HG03060 (cell line): ENCODE data around the gene IL17REL.

Experiments
- ATAC-seq: cut with Tn5 transposase; IDR thresholded peaks from one replicate; pipeline ENCODE4 v1.9.1; 2021; ENCODE audit warnings: low read depth, moderate number of reproducible peaks; ENCODE audit not compliant: unreplicated experiment

IL17REL gene

DNA sequence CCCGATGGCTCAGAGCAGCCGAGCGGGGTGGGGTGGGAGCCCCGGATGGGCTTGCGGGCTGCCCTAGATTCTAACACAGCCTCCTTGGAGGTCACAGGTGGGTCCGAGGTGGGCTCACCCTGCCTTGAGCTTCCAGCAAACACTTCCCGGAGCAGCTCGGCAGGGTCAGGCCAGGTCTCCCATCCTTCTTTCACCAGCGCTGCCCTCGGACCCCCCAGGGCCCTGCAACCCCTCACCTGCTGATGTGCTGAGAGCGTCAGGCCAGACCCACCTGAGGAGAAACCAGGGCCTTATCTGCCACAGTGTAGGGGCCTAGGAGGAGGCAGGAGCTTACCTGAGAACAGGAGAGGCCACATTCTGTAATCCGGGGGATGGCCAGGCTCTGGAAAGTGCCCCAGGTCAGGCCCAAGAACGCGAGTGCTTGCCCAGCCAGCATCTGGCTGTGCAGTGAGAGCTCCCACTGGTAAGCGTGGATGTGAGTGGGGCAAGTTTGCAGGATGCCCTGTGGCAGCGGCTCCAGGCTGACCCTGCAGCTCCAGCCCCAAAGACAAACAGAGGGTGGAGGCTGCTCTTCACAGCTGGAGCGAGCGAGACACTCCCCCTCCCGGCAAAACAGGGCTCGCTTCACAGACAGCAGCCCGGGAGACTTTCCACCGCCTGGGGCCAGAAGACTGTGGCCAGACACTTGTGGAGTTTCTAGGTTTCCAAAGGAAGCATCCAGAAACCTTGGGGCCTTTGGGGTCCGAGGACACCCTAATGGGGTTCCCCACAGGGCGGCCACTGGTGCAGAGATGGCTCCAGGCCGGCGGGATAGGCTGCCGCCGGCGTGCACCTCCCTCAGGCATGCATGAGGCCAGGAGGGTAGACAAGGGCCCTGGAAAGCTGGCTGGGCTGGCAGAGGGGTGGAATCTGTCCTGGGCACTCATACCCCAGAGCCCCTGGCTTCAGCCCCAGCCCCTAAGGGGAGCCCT is at the start of gene IL17REL:
IL17REL (minus strand) TSS at position 555 of the 971 bp plus-strand sequence; CDS start at position 436, 119 bp downstream.
- ATAC-seq, result no peak

DNA sequence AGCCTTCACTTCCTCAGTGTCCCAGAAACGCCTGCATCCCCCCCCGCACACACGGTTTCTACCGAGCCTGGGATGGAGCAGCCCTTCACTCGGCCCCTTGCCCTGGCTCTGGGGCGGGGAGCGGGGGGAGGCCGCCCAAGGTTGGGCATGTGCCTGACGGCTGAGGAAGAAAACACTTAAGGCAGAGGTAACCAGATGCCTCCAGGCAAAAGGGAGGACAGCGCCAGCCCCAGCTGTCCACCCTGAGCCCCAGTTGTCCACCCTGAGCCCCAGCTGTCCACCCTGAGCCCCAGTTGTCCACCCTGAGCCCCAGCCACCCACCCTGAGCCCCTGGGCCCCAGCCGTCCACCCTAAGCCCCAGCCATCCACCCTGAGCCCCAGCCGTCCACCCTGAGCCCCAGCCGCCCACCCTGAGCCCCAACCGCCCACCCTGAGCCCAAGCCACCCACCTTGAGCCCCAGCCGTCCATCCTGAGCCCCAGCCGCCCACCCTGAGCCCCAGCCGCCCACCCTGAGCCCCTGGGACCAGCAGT is 49.3 kb upstream of the IL17REL start:
- ATAC-seq, result no peak

DNA sequence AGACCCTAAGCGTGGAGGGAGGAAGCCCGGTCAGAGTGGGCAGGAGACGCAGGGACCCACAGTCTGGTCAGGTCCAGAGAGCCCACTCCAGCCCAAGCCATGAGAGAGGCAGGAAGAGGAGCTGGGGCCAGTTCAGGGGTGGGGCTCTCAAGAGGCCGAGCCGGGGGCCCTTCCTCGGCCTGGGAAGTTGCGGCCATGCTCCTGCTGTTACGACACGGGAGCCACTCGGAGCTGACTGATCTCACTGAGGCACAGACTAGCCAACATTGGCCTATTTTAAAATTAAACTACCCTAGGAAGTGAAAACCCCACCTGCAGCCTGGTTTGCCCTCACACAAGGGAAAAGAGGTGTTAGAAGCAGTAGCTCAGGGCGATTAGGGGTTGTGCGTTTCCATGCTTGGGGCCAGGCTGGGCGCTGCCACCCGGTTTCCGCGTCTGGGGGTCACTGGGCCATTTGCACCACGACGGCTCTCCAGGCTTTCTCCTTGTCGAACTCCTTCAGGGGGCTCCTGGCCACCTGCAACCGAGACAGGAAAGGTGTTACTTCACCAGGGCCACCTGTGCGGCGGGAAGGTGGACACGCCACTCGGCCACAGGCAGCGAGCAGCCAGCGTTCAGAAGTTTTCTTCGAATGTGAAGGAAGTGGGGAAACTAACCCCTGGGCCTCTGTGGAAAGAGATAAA is 48.7 kb upstream of the IL17REL start:
- ATAC-seq, result no peak

DNA sequence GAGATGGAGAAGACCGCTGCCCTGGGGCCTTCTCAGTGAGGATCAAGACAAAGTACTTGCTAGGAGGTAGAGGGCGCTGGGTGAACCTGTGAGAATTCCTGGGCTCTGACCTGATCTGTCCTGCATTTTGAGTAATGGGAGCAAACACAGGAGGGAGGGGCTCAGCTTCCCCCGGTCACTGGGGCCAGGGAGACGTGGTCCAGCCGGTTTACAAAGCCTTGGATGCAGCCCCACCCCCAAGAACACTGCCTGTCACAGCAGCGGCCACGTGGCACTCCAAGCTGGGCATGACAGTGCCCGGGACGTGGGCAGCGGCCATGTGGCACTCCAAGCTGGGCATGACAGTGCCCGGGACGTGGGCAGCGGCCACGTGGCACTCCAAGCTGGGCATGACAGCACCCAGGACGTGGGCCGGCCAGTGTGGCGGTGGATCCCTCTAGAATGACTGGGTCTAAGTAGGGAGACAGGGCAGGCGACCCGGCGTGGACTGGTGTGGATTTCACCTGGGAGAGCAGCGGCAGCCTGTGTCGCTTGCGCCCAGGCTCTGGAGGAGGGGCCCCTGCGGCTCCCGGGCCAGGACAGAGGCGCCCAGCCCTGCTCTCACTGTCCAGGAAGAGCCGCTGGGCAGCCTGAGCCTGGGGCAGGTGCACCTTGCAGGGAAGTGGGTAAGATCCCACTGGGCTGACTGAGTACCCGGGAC is 48.0 kb upstream of the IL17REL start:
- no peak for ATAC-seq

DNA sequence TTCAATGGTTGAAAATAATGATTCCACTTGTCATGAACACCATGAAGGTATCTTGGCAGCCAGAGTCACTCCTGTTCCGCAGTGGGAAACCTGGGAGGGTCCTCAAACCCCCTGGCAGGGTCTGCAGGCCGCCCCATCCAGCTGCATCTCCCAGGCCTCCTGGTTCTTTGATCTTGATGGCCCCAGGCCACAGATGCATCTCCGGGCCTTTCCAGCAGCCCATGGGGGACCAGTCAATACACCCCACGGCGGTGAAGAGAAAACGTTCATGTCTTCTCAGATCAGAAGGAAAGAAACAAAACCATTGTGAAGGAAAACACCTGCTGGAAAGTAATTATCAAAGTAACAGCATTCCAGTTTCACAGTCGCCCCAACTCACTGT is 47.3 kb upstream of the IL17REL start:
- no peak for ATAC-seq

DNA sequence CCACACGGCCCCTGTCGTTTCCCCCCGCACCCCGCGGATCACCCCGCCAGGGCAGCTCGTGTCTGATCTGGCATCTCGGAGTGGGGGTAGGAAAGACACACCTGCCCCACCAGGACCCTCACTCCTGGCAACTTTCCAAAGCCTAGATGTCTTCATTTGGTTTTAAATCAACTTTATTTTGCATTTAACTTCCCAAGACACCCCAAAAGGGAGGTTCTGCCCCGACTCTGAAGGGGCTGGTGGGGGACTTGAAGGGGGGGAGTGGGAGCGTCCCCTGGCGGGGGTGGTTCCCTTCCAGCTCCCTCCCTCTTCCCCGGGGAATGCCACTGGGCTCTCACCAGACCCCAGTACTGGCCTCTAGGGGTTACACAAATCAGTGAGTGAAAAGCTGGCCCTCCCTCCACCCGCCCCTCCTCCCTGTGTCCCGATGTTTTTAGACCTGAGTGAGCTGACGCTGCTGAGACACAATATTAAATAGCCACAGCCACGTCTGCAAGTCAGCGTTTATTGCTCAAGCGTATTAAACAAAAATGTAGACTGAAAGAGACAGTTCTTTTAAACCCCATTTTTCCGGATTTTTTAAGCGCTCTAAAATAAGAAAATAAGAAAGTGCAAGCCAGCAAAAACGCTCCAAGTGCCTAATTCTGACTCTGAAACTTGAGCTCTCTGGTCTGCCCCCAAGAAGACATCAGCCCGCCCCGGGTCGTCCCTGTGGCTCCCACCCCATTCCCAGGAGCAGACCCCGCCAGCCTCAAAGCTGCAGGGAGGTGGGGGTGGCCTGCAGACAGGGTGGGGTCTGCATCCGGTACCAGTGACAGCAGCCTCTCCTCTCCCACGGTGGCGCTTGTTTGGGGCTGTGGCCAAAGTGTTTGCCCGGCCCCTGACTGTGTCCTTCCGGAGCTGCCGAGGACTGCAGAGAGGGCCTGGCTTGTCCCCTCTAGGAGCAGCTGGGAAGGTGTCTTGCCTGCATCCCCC is 46.6 kb upstream of the IL17REL start:
- ATAC-seq, result no peak

DNA sequence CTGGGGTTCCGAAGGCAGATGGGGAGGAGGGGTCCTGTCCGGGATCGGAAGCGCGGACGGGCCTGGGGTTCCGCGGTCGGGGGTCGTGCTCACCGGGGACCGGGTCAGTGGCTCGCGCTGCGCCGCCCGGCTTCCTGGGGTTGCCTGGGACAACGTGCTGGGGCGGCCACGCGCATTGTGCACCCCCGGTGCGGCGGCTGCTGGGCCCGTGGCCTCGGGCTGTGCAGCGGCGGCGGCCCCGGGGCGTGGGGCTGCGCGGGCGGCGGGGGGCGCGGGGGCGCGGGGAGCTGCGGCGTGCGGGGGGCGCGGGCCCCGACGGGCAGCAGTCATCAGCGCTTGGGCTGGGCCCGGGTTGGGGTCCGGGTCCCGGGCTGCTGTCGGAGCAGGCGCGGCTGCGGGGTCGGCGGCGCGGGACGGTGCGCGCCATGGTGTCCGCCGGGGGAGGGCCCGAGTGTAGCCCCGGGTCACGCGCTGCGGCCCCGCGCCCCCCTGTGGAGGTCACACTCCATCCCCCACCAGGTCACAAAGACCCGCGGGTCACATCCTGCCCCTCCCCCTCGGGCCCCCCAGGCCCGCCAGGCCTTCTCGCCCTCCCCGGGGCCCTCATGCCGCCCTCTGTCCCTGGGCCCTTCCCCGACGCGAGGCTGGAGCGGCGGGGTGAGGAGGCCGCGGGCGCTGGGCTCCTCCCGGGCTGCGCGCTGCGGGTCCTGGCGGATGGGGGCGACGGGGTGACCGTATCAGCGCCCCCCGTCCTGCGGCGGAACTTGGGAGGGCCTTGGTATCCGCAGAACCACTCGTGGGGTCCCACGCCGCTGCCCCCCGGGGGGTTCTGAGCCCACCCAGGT is 45.7 kb upstream of the IL17REL start, which contains the start of gene TTLL8:
TTLL8 (minus strand) TSS at position 238 of the 845 bp plus-strand sequence.
- ATAC-seq, result no peak

DNA sequence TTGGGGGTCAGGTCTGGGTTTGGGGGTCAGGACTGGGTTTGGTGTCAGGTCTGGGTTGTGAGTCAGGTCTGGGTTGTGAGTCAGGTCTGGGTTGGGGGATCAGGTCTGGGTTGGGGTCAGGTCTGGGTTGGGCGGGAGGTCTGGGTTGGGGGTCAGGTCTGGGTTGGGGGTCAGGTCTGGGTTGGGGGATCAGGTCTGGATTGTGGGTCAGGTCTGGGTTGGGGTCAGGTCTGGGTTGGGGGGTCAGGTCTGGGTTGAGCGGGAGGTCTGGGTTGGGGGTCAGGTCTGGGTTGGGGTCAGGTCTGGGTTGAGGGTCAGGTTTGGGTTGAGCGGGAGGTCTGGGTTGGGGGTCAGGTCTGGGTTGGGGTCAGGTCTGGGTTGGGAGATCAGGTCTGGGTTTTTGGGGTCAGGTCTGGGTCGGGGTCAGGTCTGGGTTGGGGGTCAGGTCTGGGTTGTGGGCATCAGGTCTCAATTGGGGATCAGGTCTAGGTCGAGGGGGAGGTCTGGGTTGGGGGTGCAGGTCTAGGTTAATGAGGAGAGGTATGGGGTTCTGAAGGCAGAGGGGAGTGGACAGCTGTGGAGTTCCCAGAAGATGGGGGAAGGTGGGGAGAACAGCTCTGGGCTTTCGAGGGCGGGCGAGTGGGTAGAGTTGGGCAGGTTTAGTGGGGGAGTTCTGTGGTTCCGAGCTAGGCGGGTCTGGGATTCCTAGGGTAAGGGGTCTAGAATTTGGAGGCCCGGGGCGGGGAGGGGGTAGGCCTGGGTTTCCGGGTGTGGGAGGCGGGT is 44.9 kb upstream of the IL17REL start:
- ATAC-seq, result no peak

DNA sequence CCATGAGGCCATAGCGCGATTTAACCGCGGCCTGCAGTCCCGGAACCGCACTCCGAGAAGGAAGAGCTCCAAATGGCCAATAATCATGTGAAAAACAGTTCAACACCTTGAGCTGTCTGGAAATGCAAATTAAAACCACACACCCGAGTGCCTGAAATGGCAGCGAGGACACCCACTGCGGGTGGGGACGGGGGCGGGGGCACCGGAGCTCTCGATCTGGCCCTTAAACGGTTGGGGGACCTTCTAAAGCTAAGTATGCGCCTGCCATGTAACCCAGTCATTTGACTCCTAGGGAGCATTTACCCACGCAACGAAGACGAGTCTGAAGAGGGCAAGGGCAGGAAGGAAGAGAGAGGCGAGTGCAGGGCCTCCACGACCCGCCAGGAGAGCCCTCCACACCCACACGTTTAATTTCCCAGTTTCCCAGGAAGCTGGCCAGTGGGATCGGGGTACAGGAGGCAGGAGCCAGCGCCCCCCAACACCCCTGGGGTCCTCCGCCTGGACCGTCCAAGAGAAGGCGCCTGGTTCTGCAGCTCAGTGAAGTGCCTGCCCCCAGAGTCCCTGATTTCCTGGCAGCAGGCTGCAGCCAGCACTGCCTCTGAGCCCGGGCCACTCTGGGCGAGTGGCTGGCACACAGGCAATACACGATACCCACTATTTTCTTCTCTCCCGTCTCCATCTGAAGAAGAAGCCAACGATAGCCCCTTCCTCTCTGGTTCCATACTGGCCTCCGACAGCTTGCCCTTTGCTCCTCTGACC is 43.8 kb upstream of the IL17REL start:
- no peak for ATAC-seq

DNA sequence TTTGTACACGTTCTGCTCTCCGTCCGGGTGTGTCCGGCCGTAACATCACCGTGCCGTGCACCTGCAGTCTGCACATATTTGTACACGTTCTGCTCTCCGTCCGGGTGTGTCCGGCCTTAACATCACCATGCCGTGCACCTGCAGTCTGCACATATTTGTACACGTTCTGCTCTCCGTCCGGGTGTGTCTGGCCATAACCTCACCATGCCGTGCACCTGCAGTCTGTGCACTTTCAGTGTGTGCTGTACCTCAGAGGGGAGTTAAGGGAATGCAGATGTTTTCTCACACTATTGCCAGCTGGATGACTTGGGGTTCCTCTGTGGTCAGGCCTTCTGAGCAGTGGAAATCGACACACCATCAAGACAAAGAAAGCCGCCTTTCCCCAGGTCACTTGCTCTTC is 41.3 kb upstream of the IL17REL start:
- no peak for ATAC-seq

DNA sequence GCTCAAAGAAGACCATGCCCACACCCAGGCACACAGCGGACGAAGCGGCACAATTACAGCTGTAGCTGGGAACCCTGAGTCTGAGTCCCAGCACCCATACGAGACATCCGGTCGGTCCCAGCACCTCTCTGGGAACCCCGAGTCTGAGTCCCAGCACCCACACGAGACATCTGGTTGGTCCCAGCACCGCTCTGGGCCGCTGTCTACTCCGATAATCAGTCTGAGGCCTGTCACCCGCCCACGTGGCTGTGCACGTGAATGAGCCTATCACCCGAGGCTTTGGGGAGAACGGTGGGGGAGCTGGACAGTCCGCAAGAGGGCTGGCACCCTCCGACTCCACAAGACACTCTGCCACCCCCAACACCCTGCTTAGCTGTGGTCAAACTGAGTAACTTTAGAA is 39.4 kb upstream of the IL17REL start:
- ATAC-seq, result no peak

DNA sequence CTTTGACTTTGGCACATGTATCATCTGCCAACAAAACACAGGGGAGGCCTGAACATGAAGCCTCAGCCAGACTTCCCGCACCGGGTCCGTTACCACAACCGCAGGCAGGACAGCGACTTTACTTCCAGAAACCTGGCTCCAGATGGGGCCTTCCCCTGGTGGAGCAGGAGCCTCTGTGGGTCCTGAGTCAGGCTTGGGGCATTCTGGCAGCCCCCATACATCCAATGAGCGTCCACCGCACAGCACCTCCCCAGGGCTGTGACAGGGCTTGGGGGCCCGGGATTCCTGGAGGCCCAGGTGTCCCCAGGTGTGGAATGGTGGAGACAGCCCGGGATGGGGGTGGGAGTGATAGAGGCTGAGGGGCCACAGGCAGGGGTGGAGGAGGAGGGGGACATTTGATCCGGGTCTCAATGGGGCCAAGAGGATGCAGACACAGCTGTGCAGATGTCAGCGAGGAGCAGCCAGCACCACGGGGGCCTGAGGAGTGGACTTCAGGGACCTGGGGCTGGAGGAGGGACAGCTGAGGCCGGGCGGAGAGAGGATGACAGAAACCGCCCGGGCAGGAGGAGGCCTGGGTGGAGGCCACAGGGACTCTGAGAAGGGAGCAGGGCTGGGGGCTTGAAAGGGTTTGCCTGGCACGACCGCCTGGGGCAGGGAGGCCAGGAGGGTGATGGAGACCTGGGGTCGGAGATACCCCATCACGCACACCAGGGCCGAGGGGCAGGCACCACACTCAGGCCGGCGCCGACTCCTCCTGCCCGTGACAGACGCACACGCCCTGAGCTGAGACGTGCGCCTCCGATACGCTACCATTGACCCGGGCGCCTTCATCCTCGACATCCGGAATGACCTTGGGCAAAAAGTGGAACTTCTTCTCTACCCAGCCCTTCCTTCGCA is 37.0 kb upstream of the IL17REL start:
- ATAC-seq, result no peak

DNA sequence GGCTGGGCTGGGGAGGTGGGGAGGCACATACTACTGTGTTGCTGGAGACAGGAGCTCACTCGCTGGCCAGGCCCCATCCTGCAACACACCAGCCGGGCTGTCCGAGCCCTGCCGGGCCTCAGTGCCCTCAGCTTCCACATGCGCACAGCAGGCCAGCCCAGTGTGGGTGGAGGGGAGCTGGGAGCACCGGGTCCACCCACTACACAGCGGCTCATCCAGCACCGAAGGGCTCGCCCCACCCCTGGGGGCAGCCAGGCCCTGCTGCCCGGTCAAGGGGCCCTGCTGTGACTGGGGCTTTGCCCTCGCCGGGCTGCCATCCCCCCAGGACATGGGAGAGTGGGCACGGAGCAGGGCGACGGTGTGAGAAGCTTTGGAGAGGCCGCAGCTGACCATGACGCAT is 36.3 kb upstream of the IL17REL start:
- ATAC-seq, result no peak

DNA sequence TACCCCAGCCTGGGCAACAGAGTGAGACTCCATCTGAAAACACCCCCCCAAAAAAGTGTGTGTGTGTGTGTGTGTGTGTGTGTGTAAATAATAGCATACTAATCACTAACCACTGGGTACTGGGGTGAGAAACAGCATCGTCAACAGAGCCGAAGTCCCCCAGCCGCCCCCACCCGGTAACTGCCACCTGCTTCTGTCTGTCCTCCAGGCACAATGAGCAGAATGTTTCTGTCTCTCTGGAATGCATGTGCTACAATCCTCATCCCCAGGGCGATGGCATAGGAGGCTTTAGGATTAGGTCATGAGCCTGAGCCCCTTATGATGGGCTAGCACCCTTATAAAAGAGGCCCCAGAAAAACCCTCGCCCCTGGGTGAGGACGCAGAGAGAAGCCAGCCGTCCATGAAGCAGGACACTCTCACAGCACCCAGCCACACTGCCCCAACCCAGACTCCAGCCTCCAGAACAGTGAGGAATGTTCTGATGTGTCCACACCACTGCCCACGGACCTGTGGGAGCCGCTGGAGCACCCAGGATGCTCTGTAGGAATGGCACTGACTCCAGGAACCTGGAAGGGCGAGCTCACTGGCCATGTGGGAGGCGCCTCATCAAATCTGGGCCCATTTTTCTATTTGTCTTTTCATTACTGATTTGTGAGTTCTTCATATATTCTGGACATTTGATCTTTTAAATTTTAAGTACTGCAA is 35.6 kb upstream of the IL17REL start:
- no peak for ATAC-seq

DNA sequence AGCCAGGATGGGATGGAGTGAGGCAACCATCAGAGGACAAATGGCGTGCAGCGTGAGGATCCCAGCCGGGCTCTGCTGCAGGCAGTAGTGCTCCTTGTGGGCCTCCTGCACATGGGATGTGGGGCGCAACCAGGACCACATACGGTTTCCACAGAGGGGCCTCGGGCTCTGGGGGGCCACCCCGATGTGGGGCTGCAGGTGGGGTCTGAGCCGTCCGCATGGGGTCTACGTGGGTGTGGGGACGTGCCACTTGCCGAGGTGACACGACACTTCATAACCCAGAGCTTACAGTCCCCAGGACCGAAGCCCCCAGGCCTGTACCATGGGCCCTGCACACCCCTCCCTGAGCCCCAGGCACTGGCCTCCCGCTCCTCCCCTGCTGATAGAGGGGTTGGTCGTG is 34.8 kb upstream of the IL17REL start:
- no peak for ATAC-seq
